Inflammatory macrophage treated with lipopolysaccharide for 1 hour (primary cell): ENCODE results near the gene SFTPA1.
"Not testable (repeated sequence)": the region's sequence is repeated elsewhere in the genome, so short reads cannot be mapped to it uniquely, and the experiment has no call there.

Experiments
- DNase-seq, 2 donors: peaks; one replicate each; pipeline ENCODE4 v3.0.0-alpha.2; 2020 to 2022

Gene SFTPA1

DNA sequence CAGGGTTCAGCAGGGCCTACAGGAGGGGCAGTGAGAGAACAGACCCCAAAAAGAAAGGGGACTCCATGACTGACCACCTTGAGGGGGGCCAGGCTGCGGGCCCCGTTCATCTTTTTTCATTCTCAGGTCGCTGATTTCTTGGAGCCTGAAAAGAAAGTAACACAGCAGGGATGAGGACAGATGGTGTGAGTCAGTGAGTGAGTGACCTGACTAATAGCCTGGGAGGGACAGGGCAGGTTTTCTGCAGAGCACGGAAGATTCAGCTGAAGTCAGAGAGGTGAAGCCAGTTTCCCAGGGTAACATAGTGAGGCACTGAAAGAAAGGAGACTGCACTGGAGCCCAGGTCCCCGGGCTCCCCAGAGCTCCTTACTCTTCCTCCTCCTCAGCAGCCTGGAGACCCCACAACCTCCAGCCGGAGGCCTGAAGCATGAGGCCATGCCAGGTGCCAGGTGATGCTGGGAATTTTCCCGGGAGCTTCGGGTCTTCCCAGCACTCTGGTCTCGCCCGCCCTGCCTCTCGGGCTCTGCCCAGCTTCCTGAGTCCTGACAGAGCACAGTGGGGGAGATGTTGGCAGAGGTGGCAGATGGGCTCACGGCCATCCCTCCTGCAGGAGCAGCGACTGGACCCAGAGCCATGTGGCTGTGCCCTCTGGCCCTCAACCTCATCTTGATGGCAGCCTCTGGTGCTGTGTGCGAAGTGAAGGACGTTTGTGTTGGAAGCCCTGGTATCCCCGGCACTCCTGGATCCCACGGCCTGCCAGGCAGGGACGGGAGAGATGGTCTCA, 646 bp downstream of the SFTPA1 start:
- not testable (repeated sequence) for DNase-seq

DNA sequence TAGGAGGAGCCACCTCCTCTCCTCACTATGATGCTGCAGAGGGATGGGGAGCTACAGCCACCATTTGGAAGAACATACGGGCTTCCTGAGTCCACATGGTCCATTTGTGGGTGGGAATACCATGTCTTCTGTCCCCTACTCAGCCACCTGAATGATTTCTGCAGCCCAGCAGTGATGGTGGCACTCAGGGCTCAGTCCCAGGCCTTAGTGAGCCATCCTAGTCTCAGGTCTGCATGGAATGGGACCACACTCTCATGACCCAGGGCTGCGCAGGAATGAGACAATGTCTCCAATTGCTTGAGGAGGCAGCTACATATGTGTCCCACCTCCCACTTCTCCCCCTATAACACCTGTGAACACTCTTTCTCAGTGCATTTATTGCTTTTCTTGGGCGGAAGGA, 4.8 kb downstream of the SFTPA1 start:
- no peak for DNase-seq

DNA sequence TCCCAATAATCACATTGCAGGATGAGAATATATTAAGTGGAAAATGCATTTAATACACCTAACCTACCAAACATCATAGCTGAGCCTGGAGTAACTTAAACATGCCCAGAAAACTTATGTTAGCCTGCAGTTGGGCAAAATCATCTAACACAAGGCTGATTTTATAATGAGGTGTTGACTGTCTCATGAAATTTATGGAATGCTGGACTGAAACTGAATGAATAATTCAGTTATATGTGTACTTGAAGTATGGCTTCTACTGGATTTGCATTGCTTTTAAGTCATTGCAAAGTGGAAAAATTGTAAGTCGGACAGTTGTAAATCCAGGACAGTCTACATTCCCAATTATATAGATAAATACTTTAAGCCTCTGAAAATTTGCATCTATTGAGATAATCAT, 5.4 kb downstream of the SFTPA1 start:
- DNase-seq, result no peak

DNA sequence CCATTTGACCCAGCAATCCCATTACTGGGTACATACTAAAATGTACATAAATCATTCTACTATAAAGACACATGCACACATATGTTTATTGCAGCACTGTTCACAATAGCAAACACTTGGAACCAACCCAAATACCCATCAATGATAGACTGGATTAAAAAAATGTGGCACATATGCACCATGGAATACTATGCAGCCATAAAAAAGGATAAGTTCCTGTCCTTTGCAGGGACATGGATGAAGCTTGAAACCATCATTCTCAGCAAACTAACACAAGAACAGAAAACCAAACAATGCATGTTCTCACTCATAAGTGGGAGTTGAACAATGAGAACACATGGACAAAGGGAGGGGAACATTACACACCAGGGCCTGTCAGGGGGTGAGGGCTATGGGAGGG, 12.9 kb downstream of the SFTPA1 start:
- not testable (repeated sequence) for DNase-seq

DNA sequence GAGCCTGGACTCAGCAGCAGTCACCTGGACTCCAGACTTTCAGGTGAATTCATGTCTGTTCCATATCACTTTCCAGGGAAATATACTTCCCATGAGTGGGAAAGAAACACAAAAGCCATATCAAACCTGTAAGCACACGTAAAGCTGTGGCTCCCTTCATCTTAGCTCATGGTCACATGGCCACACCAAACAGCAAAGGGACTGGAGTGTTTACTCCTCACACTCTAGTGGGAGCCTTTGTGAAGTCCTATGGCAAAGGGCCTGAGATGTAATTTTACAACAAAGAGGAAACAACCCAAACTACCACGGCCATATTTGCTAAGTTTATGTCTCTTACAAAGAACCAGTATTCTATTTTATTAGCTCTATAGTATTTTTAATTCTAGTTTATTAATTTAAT, 16.3 kb downstream of the SFTPA1 start:
- DNase-seq, result no peak

DNA sequence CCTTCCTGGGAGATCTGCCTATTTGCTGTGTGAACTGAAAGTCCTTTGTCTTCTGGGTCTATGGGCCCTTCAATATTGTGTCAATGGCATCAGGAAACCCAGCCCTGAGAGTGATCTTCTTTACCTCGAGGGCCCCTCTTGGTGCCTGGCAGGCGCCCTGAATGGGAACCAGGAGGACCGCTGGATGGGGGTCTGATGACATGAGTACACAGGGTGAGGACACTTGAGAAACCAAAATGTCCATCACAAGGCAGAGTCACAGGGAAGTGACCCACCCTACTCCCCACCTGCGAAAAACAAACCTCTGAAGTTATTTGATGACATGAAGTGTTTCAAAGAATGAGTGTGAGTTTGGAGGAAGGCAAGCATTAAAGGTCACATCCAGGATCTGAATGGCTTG, 17.3 kb downstream of the SFTPA1 start:
- DNase-seq, result no peak

DNA sequence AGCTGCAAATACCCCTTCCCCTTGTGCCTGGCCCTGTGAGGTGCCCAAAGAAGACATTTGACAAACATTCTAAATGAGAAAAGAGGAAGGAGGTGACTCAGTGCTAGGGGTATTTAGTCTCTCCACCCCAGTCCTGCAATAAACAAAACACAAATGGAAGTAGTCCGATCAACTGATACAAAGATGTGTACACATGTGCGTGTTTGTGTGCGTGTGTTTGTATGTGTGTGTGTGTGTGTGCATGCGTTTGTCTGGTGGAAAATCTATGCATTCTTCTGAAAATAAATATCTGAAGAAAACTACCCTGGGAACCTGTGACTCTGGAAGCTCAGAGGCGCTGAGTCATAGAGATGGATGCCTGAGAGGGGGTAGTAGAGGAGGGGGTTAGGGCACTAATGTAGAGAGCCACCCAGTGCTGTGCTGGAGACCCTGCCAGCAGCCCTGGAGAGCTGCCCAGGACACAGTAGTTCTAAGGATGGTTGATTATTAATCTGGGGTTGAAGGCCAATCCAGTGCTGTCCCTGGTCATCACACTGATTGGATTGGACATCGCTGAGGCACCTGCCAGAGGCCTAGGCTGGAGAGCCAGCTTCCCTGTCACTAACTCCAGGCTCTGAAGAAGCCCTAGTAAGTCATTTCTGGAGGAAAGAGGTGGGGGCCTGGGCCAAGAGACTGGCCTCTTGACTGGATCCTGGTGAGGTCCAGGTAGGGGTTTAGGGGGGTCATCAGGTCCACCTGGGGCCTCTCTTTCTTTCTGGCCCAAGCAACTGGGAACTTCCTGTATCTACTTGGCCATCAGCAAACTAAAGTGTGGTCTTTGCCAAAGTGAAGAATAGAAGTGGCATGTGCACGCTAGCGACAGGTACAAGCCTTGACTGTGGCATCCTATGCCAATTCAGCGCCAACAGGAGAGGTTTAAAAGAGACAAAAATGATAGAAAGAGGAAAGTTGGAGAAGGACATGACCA, 18.5 kb downstream of the SFTPA1 start:
- DNase-seq, result no peak

DNA sequence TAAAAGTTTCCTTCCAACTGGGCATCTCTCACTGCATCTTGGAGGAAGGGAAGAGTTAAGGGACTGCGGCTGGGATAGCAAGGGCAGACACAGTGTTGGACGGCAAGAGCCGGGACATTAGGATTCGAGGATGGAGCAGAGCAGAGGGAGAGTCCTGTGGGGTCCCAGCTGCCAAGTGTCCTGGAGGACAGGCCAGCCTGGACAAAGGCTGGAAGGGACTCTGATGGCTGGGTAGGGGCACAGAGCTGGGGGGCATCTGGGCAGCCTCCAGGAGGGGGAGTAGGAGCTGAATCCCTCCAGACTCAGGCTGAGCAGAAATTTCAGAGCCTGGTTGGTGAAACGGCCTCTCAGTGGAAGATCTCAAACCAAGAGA, 19.2 kb downstream of the SFTPA1 start:
- no peak for DNase-seq

DNA sequence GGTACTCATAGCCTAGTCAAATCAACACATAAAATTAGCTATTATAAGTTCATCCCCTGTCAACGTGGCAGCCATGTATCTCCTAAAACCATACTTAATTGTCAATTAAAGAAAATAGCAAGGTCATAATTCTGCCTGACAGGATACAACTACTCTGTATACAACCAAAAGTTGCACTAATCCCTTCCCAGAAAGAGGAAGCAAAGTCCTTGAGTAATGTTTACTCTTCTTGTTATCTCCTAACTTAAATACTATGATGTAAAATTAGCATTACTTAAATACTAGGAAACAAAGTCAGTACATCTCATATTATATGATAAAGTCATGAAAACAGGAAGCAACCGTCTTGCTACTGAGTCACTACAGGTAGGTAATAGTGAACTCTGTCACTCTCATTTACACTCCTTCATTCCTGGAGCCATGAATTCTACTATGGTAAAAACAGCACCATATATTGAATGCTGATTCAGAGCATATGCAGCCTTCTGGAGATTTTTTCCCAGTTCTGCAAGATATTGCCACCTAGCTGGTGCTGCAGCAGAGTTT, 26.0 kb downstream of the SFTPA1 start:
- DNase-seq, result not testable (repeated sequence)

DNA sequence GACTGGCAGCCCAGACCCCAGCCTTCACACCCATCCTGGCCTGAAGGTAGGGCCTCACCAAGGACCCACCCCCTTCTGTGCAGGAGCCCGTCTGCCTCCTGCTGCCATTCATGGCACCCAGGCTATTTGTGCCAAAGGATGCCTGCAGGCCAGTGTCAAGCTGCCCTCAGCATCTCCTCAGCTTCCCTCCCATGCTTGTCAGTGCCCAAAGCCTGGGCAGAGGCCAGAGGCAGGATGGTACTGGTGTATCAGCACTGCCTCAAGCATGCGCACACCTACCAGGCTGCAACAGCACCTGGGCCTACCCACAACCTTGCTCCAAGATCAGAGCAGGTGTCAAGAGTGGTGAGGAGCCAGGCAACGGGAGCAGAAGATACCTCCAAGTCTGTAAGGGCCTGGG, 27.6 kb downstream of the SFTPA1 start:
- no peak for DNase-seq

DNA sequence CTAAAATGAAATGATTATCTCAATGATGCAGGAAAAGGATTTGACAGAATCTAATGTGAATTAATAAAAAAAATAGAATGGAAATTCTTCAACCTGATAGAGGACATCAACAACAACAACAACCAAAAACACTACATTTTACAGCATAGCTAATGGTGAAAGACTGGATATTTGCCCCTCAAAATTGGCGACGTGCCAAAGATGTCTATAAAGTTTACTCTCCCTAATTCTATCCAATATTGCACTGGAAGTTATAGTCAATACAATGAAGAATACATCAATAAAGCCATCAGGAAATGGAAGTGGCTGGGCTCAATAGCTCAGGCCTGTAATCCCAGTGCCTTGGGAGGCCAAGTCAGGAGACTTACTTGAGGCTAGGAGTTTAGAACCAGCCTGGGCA, 42.0 kb downstream of the SFTPA1 start:
- not testable (repeated sequence) for DNase-seq

DNA sequence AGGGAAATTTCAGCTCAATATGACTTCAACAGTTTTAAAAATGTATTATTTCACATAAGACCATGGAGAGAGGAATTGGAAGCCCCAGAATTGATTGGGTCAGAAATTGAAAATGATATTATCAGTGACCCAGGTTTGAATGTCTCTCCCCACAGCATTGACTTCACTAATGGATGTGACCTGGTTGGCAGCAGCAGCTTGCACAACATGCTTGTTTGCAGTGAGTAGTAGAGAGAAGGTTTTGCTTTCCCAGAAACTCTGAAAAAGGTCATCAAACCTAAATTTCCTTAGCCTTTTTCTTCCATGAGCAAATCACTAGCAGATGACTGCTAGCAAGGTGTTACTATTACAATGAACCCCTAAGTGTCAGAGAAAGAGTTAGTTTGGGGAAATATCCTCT, 52.5 kb downstream of the SFTPA1 start:
- DNase-seq, result not testable (repeated sequence)

DNA sequence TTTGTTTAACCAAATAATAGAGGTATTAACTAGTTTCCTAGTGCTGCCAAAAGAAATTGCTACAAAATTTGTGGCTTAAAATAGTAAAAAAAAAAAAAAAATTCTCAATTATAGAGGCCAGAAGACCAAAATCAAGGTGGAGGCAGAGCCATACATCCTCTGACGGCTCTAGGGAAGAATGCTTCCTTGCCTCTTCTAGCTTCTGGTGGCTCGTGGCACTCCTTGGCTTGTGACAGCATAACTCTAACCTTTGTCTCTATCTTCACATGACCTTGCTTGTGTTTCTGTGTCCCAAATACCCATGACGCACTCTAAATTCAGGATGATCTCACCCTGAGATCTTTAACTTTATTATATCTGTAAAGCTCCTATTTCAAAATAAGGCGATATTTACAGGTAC, 53.9 kb downstream of the SFTPA1 start:
- not testable (repeated sequence) for DNase-seq
